Liver (tissue), 9 donors: ENCODE data around the gene SOX6. TPM values are rescaled to one million over a fixed set of nuclear protein-coding genes. Genes with fewer than 3 reads are reported as not detected.
A peak's percentile ranks its signal among the peaks of the same experiment; 100 is the strongest.

Experiments used
- DNase-seq: peaks from one replicate; pipeline ENCODE4 v3.0.0-alpha.2; 2017; ENCODE audit warnings: low spot score
- H3K27ac ChIP-seq, 2 donors: one replicate each; pipeline ENCODE4 v1.7.0; 2013; ENCODE audit warnings: inconsistent platforms in 2 of 2, low read length in 2 of 2, control low read depth in 1 of 2, low read depth in 1 of 2, mild to moderate bottlenecking in 1 of 2
- H3K27me3 ChIP-seq, 4 donors: one replicate each; pipeline versions ENCODE4 v1.6.1 to v1.7.0; 2013; ENCODE audit warnings: low read length in 3 of 4, inconsistent platforms in 1 of 4, mild to moderate bottlenecking in 1 of 4, moderate library complexity in 1 of 4; ENCODE audit not compliant: control insufficient read depth in 4 of 4, insufficient read depth in 4 of 4
- H3K36me3 ChIP-seq, 4 donors: one replicate each; pipeline versions ENCODE4 v1.6.1 to v1.7.0; 2013; ENCODE audit warnings: low read length in 3 of 4, mild to moderate bottlenecking in 3 of 4, low read depth in 1 of 4, moderate library complexity in 1 of 4; ENCODE audit not compliant: control insufficient read depth in 4 of 4, insufficient read depth in 3 of 4
- H3K4me1 ChIP-seq, 4 donors: one replicate each; pipeline versions ENCODE4 v1.6.1 to v1.7.0; 2013; ENCODE audit warnings: low read length in 3 of 4, mild to moderate bottlenecking in 3 of 4, moderate library complexity in 1 of 4; ENCODE audit not compliant: control insufficient read depth in 4 of 4, insufficient read depth in 4 of 4
- H3K4me3 ChIP-seq, 3 donors: one replicate each; pipeline versions ENCODE4 v1.6.1 to v1.7.0; 2013; ENCODE audit warnings: low read length in 3 of 3, control low read depth in 1 of 3, low read depth in 1 of 3, mild to moderate bottlenecking in 1 of 3
- H3K9ac ChIP-seq, 2 donors: one replicate each; pipeline ENCODE4 v1.7.0; 2013; ENCODE audit warnings: low read length in 2 of 2, mild to moderate bottlenecking in 2 of 2, moderate library complexity in 2 of 2, control low read depth in 1 of 2, low read depth in 1 of 2
- H3K9me3 ChIP-seq, 4 donors: one replicate each; pipeline versions ENCODE4 v1.6.1 to v1.7.0; 2013; ENCODE audit warnings: low read length in 3 of 4; ENCODE audit not compliant: control insufficient read depth in 4 of 4
- EGR1 ChIP-seq, 2 donors: IDR thresholded peaks; 2 replicates each; pipeline ENCODE4 v1.6.1; 2016 to 2018; ENCODE audit warnings: antibody characterized with exemption in 2 of 2, low read depth in 2 of 2
- FOXA1 ChIP-seq: IDR thresholded peaks from 2 replicates; pipeline ENCODE4 v1.6.1; 2016; ENCODE audit warnings: antibody characterized with exemption
- FOXA2 ChIP-seq: IDR thresholded peaks from 2 replicates; pipeline ENCODE4 v1.6.1; 2016; ENCODE audit warnings: antibody characterized with exemption
- GABPA ChIP-seq, 2 donors: IDR thresholded peaks in 1 of 2; conservative IDR thresholded peaks in 1 of 2; 2 replicates each; pipeline ENCODE4 v1.6.1; 2016; ENCODE audit warnings: antibody characterized with exemption in 2 of 2, mild to moderate bottlenecking in 1 of 2, moderate library complexity in 1 of 2
- HNF4A ChIP-seq, 2 donors: conservative IDR thresholded peaks; 2 replicates each; pipeline ENCODE4 v1.6.1; 2016; ENCODE audit warnings: antibody characterized with exemption in 2 of 2, mild to moderate bottlenecking in 2 of 2
- HNF4G ChIP-seq: IDR thresholded peaks from 2 replicates; pipeline ENCODE4 v1.6.1; 2016; ENCODE audit warnings: antibody characterized with exemption
- JUND ChIP-seq, 2 donors: IDR thresholded peaks; 2 replicates each; pipeline ENCODE4 v1.6.1; 2016; ENCODE audit warnings: antibody characterized with exemption in 2 of 2
- NR2F2 ChIP-seq: IDR thresholded peaks from 2 replicates; pipeline ENCODE4 v1.6.1; 2016; ENCODE audit warnings: antibody characterized with exemption
- RAD21 ChIP-seq, 2 donors: IDR thresholded peaks; 2 replicates each; pipeline ENCODE4 v1.6.1; 2016; ENCODE audit warnings: antibody characterized with exemption in 2 of 2, mild to moderate bottlenecking in 2 of 2
- RXRA ChIP-seq, 2 donors: IDR thresholded peaks; 2 replicates each; pipeline ENCODE4 v1.6.1; 2017 to 2018; ENCODE audit warnings: antibody characterized with exemption in 2 of 2, mild to moderate bottlenecking in 1 of 2
- SP1 ChIP-seq: IDR thresholded peaks from 2 replicates; pipeline ENCODE4 v1.6.1; 2018; ENCODE audit warnings: antibody characterized with exemption, mild to moderate bottlenecking
- TAF1 ChIP-seq: conservative IDR thresholded peaks from 2 replicates; pipeline ENCODE4 v1.6.1; 2016; ENCODE audit warnings: antibody characterized with exemption, mild to moderate bottlenecking
- YY1 ChIP-seq: IDR thresholded peaks from 2 replicates; pipeline ENCODE4 v1.6.1; 2016; ENCODE audit warnings: antibody characterized with exemption, mild to moderate bottlenecking
- WGBS: extraction: QIAGEN DNeasy Blood & Tissue Kit; methylation state at CpG from one replicate; pipeline ENCODE4 v1.1.7; 2013; 5-methylcytosine and 5-hydroxymethylcytosine counted together
- polyA plus RNA-seq, 2 donors: library from polyadenylated mRNA; stranded (reverse) in 1 of 2; unstranded in 1 of 2; fragments of 200-250 nt in 1 of 2; fragments of >200 nt in 1 of 2; fragmentation: Nextera tagmentation in 1 of 2; extraction: Ambion mirVana in 1 of 2; gene quantifications; one replicate each; pipeline versions ENCODE4 v1.2.1 to v1.2.3, GENCODE V29; 2013 to 2015
- total RNA-seq, 2 donors: library from RNA; depleted of rRNA; stranded (reverse); fragments of >200 nt; gene quantifications; one replicate each; pipeline ENCODE4 v1.2.3, GENCODE V29; 2014
- TF ChIP-seq, protein P1 (sequence below): IDR thresholded peaks from 2 replicates; pipeline ENCODE4 v1.6.1; 2016; ENCODE audit warnings: antibody characterized with exemption
- TF ChIP-seq, protein P2 (sequence below): fragments of 150-350 bp; IDR thresholded peaks from 2 replicates; pipeline ENCODE4 v1.5.1; 2017; ENCODE audit warnings: improper control_type of control experiment, low read depth, low read length; ENCODE audit not compliant: missing input control
- TF ChIP-seq, protein P3 (sequence below): IDR thresholded peaks from 2 replicates; pipeline ENCODE4 v1.6.1; 2016; ENCODE audit warnings: antibody characterized with exemption, mild to moderate bottlenecking
- TF ChIP-seq, protein P4 (sequence below): IDR thresholded peaks from 2 replicates; pipeline ENCODE4 v1.6.1; 2016; ENCODE audit warnings: antibody characterized with exemption
- TF ChIP-seq, protein P5 (sequence below): IDR thresholded peaks from 2 replicates; pipeline ENCODE4 v1.6.1; 2016; ENCODE audit warnings: antibody characterized with exemption
- donor health status: healthy.
- donor health status: healthy.
- donor health status: healthy.
- donor health status: healthy.
- donor health status: healthy.

The SOX6 gene
- total and polyA plus RNA-seq, 4 donors, result 2.4 to 111 (median 14.8) TPM

DNA sequence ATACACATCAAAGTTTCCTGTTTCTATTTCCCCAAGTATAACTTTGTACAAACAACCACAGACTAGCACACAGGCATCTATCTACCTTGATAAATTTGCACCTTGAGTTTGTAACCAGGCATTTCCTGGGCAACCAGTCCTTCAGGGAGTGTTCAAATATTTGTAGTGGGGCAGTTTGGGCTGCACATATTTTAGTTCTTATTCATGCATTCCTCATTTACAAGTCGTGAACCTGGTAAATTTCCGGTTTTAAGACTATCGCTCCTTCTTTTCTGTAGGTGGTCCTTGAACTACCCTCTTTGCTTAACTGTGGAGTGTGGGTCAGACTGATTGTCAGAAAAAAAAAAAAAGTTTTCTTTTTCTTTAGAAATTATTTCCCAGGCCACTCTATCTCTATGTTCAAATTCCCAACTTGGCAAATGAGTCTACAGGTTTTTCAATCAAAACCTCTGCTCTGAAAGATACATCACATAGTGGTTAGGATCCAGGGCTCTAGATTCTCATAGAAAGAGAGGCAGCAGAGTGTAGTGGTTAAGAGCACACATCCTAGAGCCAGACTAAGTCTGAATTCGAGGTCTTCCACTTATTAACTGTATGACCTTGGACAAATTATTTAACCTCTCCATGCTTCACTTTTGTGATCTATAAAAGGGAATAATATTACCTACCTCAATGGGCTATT, 201.5 kb downstream of the SOX6 start:
- DNase-seq, result no peak
- no peak overlapping the region for H3K4me3 ChIP-seq
- TF ChIP-seq JUND (IDR thresholded peaks at IDR 0.05) (peak; percentile 52 to 64), HNF4A (conservative IDR thresholded peaks at IDR 0.05) (peak; percentile 18 to 30), SP1 (peak; percentile 54)
- TF ChIP-seq, protein P1, sequence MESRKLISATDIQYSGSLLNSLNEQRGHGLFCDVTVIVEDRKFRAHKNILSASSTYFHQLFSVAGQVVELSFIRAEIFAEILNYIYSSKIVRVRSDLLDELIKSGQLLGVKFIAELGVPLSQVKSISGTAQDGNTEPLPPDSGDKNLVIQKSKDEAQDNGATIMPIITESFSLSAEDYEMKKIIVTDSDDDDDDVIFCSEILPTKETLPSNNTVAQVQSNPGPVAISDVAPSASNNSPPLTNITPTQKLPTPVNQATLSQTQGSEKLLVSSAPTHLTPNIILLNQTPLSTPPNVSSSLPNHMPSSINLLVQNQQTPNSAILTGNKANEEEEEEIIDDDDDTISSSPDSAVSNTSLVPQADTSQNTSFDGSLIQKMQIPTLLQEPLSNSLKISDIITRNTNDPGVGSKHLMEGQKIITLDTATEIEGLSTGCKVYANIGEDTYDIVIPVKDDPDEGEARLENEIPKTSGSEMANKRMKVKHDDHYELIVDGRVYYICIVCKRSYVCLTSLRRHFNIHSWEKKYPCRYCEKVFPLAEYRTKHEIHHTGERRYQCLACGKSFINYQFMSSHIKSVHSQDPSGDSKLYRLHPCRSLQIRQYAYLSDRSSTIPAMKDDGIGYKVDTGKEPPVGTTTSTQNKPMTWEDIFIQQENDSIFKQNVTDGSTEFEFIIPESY, result no peak
- TF ChIP-seq, protein P2, sequence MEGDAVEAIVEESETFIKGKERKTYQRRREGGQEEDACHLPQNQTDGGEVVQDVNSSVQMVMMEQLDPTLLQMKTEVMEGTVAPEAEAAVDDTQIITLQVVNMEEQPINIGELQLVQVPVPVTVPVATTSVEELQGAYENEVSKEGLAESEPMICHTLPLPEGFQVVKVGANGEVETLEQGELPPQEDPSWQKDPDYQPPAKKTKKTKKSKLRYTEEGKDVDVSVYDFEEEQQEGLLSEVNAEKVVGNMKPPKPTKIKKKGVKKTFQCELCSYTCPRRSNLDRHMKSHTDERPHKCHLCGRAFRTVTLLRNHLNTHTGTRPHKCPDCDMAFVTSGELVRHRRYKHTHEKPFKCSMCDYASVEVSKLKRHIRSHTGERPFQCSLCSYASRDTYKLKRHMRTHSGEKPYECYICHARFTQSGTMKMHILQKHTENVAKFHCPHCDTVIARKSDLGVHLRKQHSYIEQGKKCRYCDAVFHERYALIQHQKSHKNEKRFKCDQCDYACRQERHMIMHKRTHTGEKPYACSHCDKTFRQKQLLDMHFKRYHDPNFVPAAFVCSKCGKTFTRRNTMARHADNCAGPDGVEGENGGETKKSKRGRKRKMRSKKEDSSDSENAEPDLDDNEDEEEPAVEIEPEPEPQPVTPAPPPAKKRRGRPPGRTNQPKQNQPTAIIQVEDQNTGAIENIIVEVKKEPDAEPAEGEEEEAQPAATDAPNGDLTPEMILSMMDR, result no peak
- WGBS, result 67% methylated on average over 4 of the region's 4 CpGs
- H3K9ac ChIP-seq, result peak overlapping the region in 1 of 2 donors; percentile 27
- peaks cover 0 to 2% (median 0%) of the 10 kb centered on the region in 4 donors for H3K4me1 ChIP-seq
- no peak overlapping the region for H3K27ac ChIP-seq
- no peaks in the 10 kb centered on the region for H3K27me3 ChIP-seq
- no peaks in the 10 kb centered on the region for H3K36me3 ChIP-seq
- H3K9me3 ChIP-seq, result no peaks in the 10 kb centered on the region

DNA sequence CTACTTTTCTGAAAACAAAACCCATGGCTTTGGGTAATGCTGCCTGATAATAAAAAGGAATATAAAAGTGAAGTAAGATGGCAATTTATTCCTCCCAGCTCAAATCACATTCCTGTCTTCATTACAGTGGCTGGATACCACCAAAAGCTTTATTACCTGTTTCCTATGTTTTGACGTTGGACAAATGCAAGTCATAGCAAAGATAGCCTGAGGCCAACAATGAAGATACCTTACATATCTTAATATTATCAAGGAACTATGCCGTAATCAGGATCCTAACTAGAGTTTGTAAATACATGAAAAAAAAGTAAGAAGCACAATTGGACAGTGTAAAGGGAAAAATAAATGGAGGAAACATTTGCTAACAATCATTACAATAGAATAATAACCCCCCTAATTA, 202.4 kb downstream of the SOX6 start:
- TF ChIP-seq, protein P3, sequence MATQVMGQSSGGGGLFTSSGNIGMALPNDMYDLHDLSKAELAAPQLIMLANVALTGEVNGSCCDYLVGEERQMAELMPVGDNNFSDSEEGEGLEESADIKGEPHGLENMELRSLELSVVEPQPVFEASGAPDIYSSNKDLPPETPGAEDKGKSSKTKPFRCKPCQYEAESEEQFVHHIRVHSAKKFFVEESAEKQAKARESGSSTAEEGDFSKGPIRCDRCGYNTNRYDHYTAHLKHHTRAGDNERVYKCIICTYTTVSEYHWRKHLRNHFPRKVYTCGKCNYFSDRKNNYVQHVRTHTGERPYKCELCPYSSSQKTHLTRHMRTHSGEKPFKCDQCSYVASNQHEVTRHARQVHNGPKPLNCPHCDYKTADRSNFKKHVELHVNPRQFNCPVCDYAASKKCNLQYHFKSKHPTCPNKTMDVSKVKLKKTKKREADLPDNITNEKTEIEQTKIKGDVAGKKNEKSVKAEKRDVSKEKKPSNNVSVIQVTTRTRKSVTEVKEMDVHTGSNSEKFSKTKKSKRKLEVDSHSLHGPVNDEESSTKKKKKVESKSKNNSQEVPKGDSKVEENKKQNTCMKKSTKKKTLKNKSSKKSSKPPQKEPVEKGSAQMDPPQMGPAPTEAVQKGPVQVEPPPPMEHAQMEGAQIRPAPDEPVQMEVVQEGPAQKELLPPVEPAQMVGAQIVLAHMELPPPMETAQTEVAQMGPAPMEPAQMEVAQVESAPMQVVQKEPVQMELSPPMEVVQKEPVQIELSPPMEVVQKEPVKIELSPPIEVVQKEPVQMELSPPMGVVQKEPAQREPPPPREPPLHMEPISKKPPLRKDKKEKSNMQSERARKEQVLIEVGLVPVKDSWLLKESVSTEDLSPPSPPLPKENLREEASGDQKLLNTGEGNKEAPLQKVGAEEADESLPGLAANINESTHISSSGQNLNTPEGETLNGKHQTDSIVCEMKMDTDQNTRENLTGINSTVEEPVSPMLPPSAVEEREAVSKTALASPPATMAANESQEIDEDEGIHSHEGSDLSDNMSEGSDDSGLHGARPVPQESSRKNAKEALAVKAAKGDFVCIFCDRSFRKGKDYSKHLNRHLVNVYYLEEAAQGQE, result no peak
- TF ChIP-seq HNF4A (conservative IDR thresholded peaks at IDR 0.05), result no peak
- TF ChIP-seq, protein P2, result no peak
- no peak for TF ChIP-seq HNF4G
- TF ChIP-seq FOXA1, result no peak
- no peak for TF ChIP-seq TAF1
- TF ChIP-seq JUND (IDR thresholded peaks at IDR 0.05), result no peak
- TF ChIP-seq NR2F2, result no peak
- no peak for TF ChIP-seq EGR1 (IDR thresholded peaks at IDR 0.05; ENCODE audit: low read depth in 2 of 2)
- TF ChIP-seq, protein P4, sequence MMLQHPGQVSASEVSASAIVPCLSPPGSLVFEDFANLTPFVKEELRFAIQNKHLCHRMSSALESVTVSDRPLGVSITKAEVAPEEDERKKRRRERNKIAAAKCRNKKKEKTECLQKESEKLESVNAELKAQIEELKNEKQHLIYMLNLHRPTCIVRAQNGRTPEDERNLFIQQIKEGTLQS, result no peak
- no peak for TF ChIP-seq RXRA (IDR thresholded peaks at IDR 0.05)
- TF ChIP-seq YY1, result no peak
- TF ChIP-seq GABPA (IDR thresholded peaks at IDR 0.05 in 1 of 2, conservative IDR thresholded peaks at IDR 0.05 in 1 of 2), result no peak
- no peak for TF ChIP-seq RAD21 (IDR thresholded peaks at IDR 0.05)
- TF ChIP-seq, protein P5, sequence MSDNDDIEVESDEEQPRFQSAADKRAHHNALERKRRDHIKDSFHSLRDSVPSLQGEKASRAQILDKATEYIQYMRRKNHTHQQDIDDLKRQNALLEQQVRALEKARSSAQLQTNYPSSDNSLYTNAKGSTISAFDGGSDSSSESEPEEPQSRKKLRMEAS, result no peak
- no peak for TF ChIP-seq FOXA2
- TF ChIP-seq, protein P1, result no peak
- TF ChIP-seq SP1, result no peak
- Histone ChIP-seq H3K4me3 (no peak overlapping the region), H3K27ac (no peak overlapping the region), H3K9ac (no peak overlapping the region), H3K27me3 (no peaks in the 10 kb centered on the region), H3K36me3 (no peaks in the 10 kb centered on the region), H3K4me1 (peaks cover 0 to 3% (median under 1%) of the 10 kb centered on the region in 4 donors), H3K9me3 (no peaks in the 10 kb centered on the region)
- no peak for DNase-seq
- 91% methylated on average over 2 of the region's 2 CpGs for WGBS
